Loucy (cell line): ENCODE measurements around the gene SEC31B.
A peak's percentile ranks its signal among the peaks of the same experiment; 100 is the strongest.

Experiments
- H2AFZ ChIP-seq: fragments of 200-600 bp; sonication (generic); 2 replicates; pipeline ENCODE4 v1.6.0; 2016; ENCODE audit warnings: antibody characterized with exemption, mild to moderate bottlenecking, low read length, moderate library complexity
- H3F3A ChIP-seq: fragments of 200-600 bp; 2 replicates; pipeline ENCODE4 v1.6.0; 2016; ENCODE audit warnings: antibody characterized with exemption, low read depth, mild to moderate bottlenecking
- H3K27me3 ChIP-seq: fragments of 200-600 bp; sonication (generic); 2 replicates; pipeline ENCODE4 v1.6.1; 2014; ENCODE audit warnings: low read length, mild to moderate bottlenecking; ENCODE audit not compliant: insufficient read depth, poor library complexity, severe bottlenecking
- H3K36me3 ChIP-seq: fragments of 200-600 bp; sonication (generic); 2 replicates; pipeline ENCODE4 v1.6.1; 2016; ENCODE audit warnings: low read length; ENCODE audit not compliant: insufficient read depth
- H3K4me1 ChIP-seq: fragments of 200-600 bp; sonication (generic); 2 replicates; pipeline ENCODE4 v1.5.1; 2014; ENCODE audit warnings: low read length, mild to moderate bottlenecking; ENCODE audit not compliant: insufficient read depth, poor library complexity, severe bottlenecking
- H3K4me2 ChIP-seq: fragments of 200-600 bp; sonication (generic); 2 replicates; pipeline ENCODE4 v1.6.0; 2014; ENCODE audit warnings: antibody characterized with exemption, low read length, low read depth, mild to moderate bottlenecking; ENCODE audit not compliant: poor library complexity, severe bottlenecking
- H3K4me3 ChIP-seq: fragments of 200-600 bp; sonication (generic); 2 replicates; pipeline ENCODE4 v1.5.1; 2014; ENCODE audit warnings: low read length, mild to moderate bottlenecking, mixed read lengths; ENCODE audit not compliant: poor library complexity, severe bottlenecking
- H3K79me2 ChIP-seq: fragments of 200-600 bp; sonication (generic); 2 replicates; pipeline ENCODE4 v1.6.1; 2014; ENCODE audit warnings: low read length; ENCODE audit not compliant: insufficient read depth
- H3K9ac ChIP-seq: fragments of 200-600 bp; sonication (generic); 2 replicates; pipeline ENCODE4 v1.6.0; 2014; ENCODE audit warnings: mild to moderate bottlenecking, low read depth, low read length, moderate library complexity; ENCODE audit not compliant: poor library complexity, severe bottlenecking
- H3K9me2 ChIP-seq: fragments of 200-600 bp; sonication (generic); replicated peaks from 2 replicates; pipeline ENCODE4 v1.6.1; 2016; ENCODE audit warnings: low read depth, low read length, mixed read lengths
- H3K9me3 ChIP-seq: fragments of 200-600 bp; sonication (generic); 2 replicates; pipeline ENCODE4 v1.6.1; 2014; ENCODE audit warnings: mild to moderate bottlenecking, antibody characterized with exemption, low read length, low read depth; ENCODE audit not compliant: insufficient read depth
- H4K20me1 ChIP-seq: fragments of 200-600 bp; sonication (generic); 2 replicates; pipeline ENCODE4 v1.6.0; 2014; ENCODE audit warnings: antibody characterized with exemption, low read length, mild to moderate bottlenecking; ENCODE audit not compliant: insufficient read depth, poor library complexity, severe bottlenecking
- EZH2phosphoT487 ChIP-seq: fragments of 200-600 bp; IDR thresholded peaks from 2 replicates; pipeline ENCODE4 v1.6.1; 2018; ENCODE audit warnings: antibody characterized with exemption, mild to moderate bottlenecking, moderate library complexity, borderline replicate concordance
- TF ChIP-seq, protein P1 (sequence below): fragments of 200-600 bp; sonication (generic); conservative IDR thresholded peaks from 2 replicates; pipeline ENCODE4 v1.5.1; 2014; ENCODE audit warnings: mild to moderate bottlenecking, antibody characterized with exemption, low read length

SEC31B gene

DNA sequence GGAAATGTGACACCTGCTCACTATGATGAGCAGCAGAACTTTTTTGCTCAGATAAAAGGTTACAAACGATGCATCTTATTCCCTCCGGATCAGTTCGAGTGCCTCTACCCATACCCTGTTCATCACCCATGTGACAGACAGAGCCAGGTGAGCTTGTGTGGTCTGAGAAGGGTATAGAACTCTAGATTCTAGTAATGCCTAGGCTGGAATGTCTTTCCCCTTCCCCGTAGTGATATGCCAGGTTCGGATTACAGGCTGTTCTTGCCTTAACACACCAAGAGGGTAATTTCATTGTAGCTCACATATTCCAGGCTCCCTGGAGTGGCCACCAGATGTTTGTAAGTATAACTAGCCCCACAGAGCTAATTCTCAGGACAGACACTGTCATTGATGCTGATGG is 25.3 kb upstream of the SEC31B start:
- peaks cover 6% of the 10 kb centered on the region for H4K20me1 ChIP-seq
- H3K79me2 ChIP-seq: peaks cover 34% of the 10 kb centered on the region
- H3K4me3 ChIP-seq: no peak overlapping the region
- H3K9ac ChIP-seq: no peak overlapping the region
- H3K36me3 ChIP-seq: peaks cover 83% of the 10 kb centered on the region; the same call in 1 of the 2 replicates
- TF ChIP-seq EZH2phosphoT487: no peak
- TF ChIP-seq, protein P1, sequence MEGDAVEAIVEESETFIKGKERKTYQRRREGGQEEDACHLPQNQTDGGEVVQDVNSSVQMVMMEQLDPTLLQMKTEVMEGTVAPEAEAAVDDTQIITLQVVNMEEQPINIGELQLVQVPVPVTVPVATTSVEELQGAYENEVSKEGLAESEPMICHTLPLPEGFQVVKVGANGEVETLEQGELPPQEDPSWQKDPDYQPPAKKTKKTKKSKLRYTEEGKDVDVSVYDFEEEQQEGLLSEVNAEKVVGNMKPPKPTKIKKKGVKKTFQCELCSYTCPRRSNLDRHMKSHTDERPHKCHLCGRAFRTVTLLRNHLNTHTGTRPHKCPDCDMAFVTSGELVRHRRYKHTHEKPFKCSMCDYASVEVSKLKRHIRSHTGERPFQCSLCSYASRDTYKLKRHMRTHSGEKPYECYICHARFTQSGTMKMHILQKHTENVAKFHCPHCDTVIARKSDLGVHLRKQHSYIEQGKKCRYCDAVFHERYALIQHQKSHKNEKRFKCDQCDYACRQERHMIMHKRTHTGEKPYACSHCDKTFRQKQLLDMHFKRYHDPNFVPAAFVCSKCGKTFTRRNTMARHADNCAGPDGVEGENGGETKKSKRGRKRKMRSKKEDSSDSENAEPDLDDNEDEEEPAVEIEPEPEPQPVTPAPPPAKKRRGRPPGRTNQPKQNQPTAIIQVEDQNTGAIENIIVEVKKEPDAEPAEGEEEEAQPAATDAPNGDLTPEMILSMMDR: no peak
- no peaks in the 10 kb centered on the region for H3K9me2 ChIP-seq
- H3K9me3 ChIP-seq: no peaks in the 10 kb centered on the region
- peak overlapping the region; percentile 4 for H3K4me2 ChIP-seq
- no peaks in the 10 kb centered on the region for H3K4me1 ChIP-seq
- no peaks in the 10 kb centered on the region for H3K27me3 ChIP-seq
- no peaks in the 10 kb centered on the region for H3F3A ChIP-seq
- no peak overlapping the region for H2AFZ ChIP-seq

DNA sequence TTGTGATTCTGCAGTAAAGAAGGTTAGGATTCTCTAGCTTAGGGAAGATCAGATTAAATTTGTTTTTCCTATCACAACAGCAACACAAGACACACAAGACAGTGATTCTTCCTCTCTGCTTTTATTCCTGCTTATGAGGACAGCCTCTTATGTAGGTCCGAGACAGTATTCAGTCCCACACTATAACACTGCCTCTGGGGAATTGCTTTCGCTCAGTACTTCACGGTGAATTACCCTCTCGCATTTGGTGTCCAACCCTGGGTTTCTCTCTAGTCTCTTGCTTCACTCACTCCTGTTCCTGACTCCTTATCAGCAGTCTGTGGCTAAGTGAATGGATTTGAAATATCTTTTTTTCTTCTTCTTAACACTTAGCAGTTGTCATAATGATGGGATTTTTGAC is 17.8 kb upstream of the SEC31B start:
- Histone ChIP-seq H3K36me3 (peaks cover 20% of the 10 kb centered on the region; the same call in 1 of the 2 replicates), H4K20me1 (peaks cover 37% of the 10 kb centered on the region), H3K9ac (peak overlapping the region; percentile 84)

DNA sequence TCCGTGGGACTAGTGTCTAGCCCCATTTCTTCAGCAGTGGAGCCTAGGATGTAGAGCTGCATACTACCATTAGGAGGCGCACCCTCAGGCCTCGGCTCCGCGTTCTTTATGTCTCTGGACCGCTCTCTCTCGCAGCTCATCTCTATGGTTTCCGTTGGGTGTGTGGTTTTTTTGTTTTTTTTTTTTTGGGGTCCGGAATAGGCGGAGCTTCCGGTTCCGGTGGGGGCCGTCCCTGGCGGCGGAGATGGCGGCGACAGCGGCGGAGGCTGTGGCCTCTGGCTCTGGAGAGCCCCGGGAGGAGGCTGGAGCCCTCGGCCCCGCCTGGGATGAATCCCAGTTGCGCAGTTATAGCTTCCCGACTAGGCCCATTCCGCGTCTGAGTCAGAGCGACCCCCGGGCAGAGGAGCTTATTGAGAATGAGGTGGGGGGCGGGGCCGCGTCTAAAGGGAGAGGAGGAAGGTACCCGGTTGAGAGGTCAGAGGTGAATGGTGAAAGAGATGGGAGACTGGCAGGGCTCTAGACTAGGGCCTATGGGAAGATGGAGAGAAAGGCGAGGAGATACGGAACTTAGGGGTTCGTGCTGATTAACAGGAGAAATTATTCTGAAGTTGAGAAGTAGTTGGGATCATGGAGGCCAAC is 16.2 kb upstream of the SEC31B start, which contains the start of gene HIF1AN:
TSS of gene HIF1AN (plus strand) at position 229 of the 639 bp plus-strand sequence. CDS start at position 245, 16 bp downstream.
- no peaks in the 10 kb centered on the region for H3K9me2 ChIP-seq
- H2AFZ ChIP-seq: peak within 1 kb of the TSS; percentile 75
- H3K9ac ChIP-seq: peak within 1 kb of the TSS; percentile 84
- peaks cover 50% of the 10 kb centered on the region for H3K79me2 ChIP-seq
- no peak for TF ChIP-seq EZH2phosphoT487
- TF ChIP-seq, protein P1: peak; percentile 90
- H3K4me3 ChIP-seq: peak within 1 kb of the TSS; percentile 85
- H4K20me1 ChIP-seq: peaks cover 31% of the 10 kb centered on the region
- no peaks in the 10 kb centered on the region for H3K9me3 ChIP-seq
- H3K4me1 ChIP-seq: peaks cover 45% of the 10 kb centered on the region
- H3K27me3 ChIP-seq: no peaks in the 10 kb centered on the region
- H3K4me2 ChIP-seq: peak within 1 kb of the TSS; percentile 100
- no peaks in the 10 kb centered on the region for H3F3A ChIP-seq
- peaks cover 8% of the 10 kb centered on the region; the same call in 1 of the 2 replicates for H3K36me3 ChIP-seq

More for the DNA sequence above, 17.8 kb upstream of the SEC31B start:
- H3K4me1 ChIP-seq: peaks cover 45% of the 10 kb centered on the region
- peaks cover 63% of the 10 kb centered on the region for H3K79me2 ChIP-seq
- H3K9me2 ChIP-seq: no peaks in the 10 kb centered on the region
- no peaks in the 10 kb centered on the region for H3F3A ChIP-seq
- TF ChIP-seq EZH2phosphoT487: no peak
- TF ChIP-seq, protein P1: no peak
- peak overlapping the region; percentile 100 for H3K4me2 ChIP-seq
- no peaks in the 10 kb centered on the region for H3K27me3 ChIP-seq
- H2AFZ ChIP-seq: no peak overlapping the region
- H3K9me3 ChIP-seq: no peaks in the 10 kb centered on the region
- H3K4me3 ChIP-seq: peak overlapping the region; percentile 85
